Heart right ventricle (tissue), 16 donors: ENCODE measurements around the gene CMIP. TPM values are rescaled to one million over a fixed set of nuclear protein-coding genes. Genes with fewer than 3 reads are reported as not detected.

Source experiments
- ATAC-seq, 8 donors: fragments of 200-7000 bp; cut with Tn5 transposase; one replicate each; pipeline ENCODE4 v1.9.1; 2020; ENCODE audit warnings: mild to moderate bottlenecking in 8 of 8, moderate library complexity in 8 of 8, moderate number of reproducible peaks in 1 of 8
- DNase-seq, 2 donors: peaks; one replicate each; pipeline ENCODE4 v3.0.0-alpha.2; 2020
- H3K27ac ChIP-seq, 10 donors: fragments of 200-600 bp; sonication (generic) in 2 of 10; one replicate each; pipeline versions ENCODE4 v1.5.0 to v1.8.0; 2020 to 2022; ENCODE audit warnings: mild to moderate bottlenecking in 3 of 10
- H3K27me3 ChIP-seq, 7 donors: fragments of 200-600 bp; one replicate each; pipeline ENCODE4 v1.8.0; 2021 to 2022; ENCODE audit warnings: mild to moderate bottlenecking in 2 of 7
- H3K36me3 ChIP-seq, 9 donors: fragments of 200-600 bp; sonication (generic) in 1 of 9; one replicate each; pipeline versions ENCODE4 v1.5.0 to v1.8.0; 2020 to 2022; ENCODE audit warnings: mild to moderate bottlenecking in 2 of 9
- H3K4me1 ChIP-seq, 9 donors: fragments of 200-600 bp; sonication (generic) in 1 of 9; one replicate each; pipeline versions ENCODE4 v1.5.0 to v1.8.0; 2020 to 2022; ENCODE audit warnings: mild to moderate bottlenecking in 4 of 9
- H3K4me3 ChIP-seq, 10 donors: fragments of 200-600 bp; sonication (generic) in 2 of 10; one replicate each; pipeline versions ENCODE4 v1.5.0 to v1.8.0; 2020 to 2022; ENCODE audit warnings: mild to moderate bottlenecking in 7 of 10, moderate library complexity in 2 of 10
- H3K9me3 ChIP-seq, 11 donors: fragments of 200-600 bp in 10 of 11; sonication (generic) in 2 of 11; one replicate each; pipeline versions ENCODE4 v1.5.0 to v1.8.0; 2013 to 2022; ENCODE audit warnings: mild to moderate bottlenecking in 2 of 11, control low read depth in 1 of 11, moderate library complexity in 1 of 11
- WGBS, 2 donors: extraction: QIAGEN DNeasy Blood & Tissue Kit; methylation state at CpG; one replicate each; pipeline ENCODE4 v1.1.7; 2013; ENCODE audit warnings: inconsistent platforms in 1 of 2; 5-methylcytosine and 5-hydroxymethylcytosine counted together
- intact Hi-C, 10 donors: fragments of 100-400 bp; cut with DNase I; formaldehyde crosslinking; loops; one replicate each; pipeline versions ENCODE4 v1.11.1 to v1.14.2; 2022
- polyA plus RNA-seq, 2 donors: library from polyadenylated mRNA; stranded (reverse); fragments of 200-250 nt; gene quantifications; one replicate each; pipeline ENCODE4 v1.2.3, GENCODE V29; 2013
- total RNA-seq, 10 donors: library from RNA; stranded (reverse); fragmentation: NEBNext Ultra II Directional in 3 of 10; extraction: Animal tissue kit (Norgen Biotek cat#: 25700) in 3 of 10; gene quantifications; one replicate each; pipeline versions ENCODE4 v1.2.1 to v1.2.4, GENCODE V29; 2021 to 2023
- TF ChIP-seq, protein P1 (sequence below), 9 donors: fragments of 200-600 bp; sonication (generic) in 2 of 9; IDR thresholded peaks; one replicate each; pipeline versions ENCODE4 v1.5.0 to v1.8.0; 2021 to 2022; ENCODE audit warnings: antibody characterized with exemption in 9 of 9, mild to moderate bottlenecking in 5 of 9, moderate library complexity in 1 of 9
- donor health status: Arrhythmogenic right ventricular cardiomyopathy.
- donor health status: ischemic (EF 13 %, LVEDD 7.1; RV severe dilation, severe dysfunction).
- donor health status: healthy with polysubstance abuse.
- donor health status: DM: no; HTN: yes; CAD: no.
- donor health status: DM: no; HTN: no; CAD: no.
- donor health status: ischemic (EF 25% LVEDD 6.9; RV normal size, moderate dysfunction).
- donor health status: ischemic (EF 25% LVEDD 5.7; RV mildly dilated, moderate dysfunction).
- donor health status: healthy.
- donor health status: DM: yes; HTN: yes; CAD: no.
- donor health status: Ischemic cardiomyopathy.
- donor health status: ischemic (EF 35%, LVEDD 5.7; RV mildly dilated, moderate dysfunction).
- donor health status: nonischemic (EF 11% LVEDD 7.7; RV severe dilation, severe dysfunction).
- donor health status: DM: yes; HTN: yes; CAD: no.
- donor health status: PGD.
- donor health status: ischemic (EF 29% LVEDD 5.4; RV normal size, mild dysfunction).
- donor health status: nonischemic (EF 23%, LVEDD 6.1; RV moderate dilation, normal function).

Gene CMIP
- total and polyA plus RNA-seq, 12 donors = 5.4 to 32.8 (median 13.0) TPM

- Histone ChIP-seq H3K9me3 (no peaks in the 10 kb centered on the region), H3K27me3 (no peaks in the 10 kb centered on the region), H3K36me3 (no peaks in the 10 kb centered on the region), H3K27ac (peak overlapping the region in 8 of 10 donors; percentile 2 to 80 (median 50)), H3K4me1 (peaks cover 16 to 79% (median 56%) of the 10 kb centered on the region in 9 donors), H3K4me3 (no peak overlapping the region)
- 52 to 58% methylated on average over 22 of the region's 22 CpGs for WGBS, 2 donors
- intact Hi-C loops = loop anchor here in 1 of 10 donors (5.0 kb wide), 1 partner anchor 59 kb away; no protein-coding TSS in a partner anchor
- DNase-seq (no peak), ATAC-seq (peak in 7 of 8 donors; percentile 16 to 69 (median 45))
- TF ChIP-seq, protein P1, sequence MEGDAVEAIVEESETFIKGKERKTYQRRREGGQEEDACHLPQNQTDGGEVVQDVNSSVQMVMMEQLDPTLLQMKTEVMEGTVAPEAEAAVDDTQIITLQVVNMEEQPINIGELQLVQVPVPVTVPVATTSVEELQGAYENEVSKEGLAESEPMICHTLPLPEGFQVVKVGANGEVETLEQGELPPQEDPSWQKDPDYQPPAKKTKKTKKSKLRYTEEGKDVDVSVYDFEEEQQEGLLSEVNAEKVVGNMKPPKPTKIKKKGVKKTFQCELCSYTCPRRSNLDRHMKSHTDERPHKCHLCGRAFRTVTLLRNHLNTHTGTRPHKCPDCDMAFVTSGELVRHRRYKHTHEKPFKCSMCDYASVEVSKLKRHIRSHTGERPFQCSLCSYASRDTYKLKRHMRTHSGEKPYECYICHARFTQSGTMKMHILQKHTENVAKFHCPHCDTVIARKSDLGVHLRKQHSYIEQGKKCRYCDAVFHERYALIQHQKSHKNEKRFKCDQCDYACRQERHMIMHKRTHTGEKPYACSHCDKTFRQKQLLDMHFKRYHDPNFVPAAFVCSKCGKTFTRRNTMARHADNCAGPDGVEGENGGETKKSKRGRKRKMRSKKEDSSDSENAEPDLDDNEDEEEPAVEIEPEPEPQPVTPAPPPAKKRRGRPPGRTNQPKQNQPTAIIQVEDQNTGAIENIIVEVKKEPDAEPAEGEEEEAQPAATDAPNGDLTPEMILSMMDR (IDR thresholded peaks at IDR 0.05) = no peak
Observed at GRCh38 chr16:81553080-81553813, 108.6 kb downstream of the CMIP start.

DNA sequence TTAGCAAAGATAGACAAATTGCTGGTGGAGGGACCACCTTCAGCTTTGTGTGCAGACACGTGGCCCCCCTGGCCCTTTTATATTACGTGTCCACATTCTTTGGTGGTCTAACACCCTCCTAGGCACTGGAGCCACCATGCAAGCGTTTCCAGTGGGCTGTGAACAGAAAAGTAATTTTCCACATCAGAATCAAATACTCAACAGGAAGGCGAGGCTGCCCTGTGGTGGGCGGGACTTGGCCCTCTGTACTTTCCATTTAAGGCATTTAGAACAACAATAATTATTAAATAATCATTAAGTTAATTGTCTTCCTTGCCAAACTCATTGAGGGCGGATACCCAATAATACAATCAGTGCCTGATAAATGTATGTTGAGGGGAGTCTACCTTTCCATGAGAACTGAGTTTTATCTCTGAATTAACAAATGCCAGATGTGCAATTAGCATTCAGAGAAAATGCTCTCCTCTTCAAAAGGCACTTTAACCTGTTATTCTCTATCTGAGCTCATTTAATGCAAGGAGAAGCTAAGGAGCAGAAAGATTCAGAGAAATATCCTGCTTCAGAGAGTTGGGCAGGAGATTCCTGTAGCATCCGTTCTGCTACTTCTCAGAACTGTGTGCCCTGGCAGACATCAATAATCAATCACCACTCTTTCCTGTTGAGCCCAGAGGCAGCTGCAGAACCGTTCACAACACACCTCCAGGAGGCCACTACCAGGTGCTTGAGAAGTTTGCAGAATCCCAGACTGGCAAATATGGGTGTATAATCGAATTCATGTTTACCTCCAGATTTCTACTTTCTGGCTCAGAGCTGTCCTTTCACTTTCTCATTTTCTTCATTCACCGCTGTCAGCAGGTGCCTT is 109.4 kb downstream of the CMIP start:
- Histone ChIP-seq H3K4me3 (no peak overlapping the region), H3K4me1 (peaks cover 16 to 77% (median 52%) of the 10 kb centered on the region in 9 donors), H3K36me3 (no peaks in the 10 kb centered on the region), H3K9me3 (no peaks in the 10 kb centered on the region), H3K27me3 (no peaks in the 10 kb centered on the region), H3K27ac (peak overlapping the region in 8 of 10 donors; percentile 7 to 80 (median 58))
- TF ChIP-seq, protein P1 (IDR thresholded peaks at IDR 0.05) = no peak
- ATAC-seq (peak in 1 of 8 donors; percentile 23), DNase-seq (no peak)
- 73 to 80% methylated on average over 10 of the region's 10 CpGs for WGBS, 2 donors
- intact Hi-C loops = loop anchor here in 1 of 10 donors (5.0 kb wide), 1 partner anchor 58 kb away; no protein-coding TSS in a partner anchor

GRCh38 chr16:81554979-81555378 is 110.4 kb downstream of the CMIP start:
- H3K36me3 ChIP-seq = no peaks in the 10 kb centered on the region
- H3K27me3 ChIP-seq = no peaks in the 10 kb centered on the region
- WGBS, 2 donors = 49 to 55% methylated on average over 5 of the region's 5 CpGs
- peak in 3 of 8 donors; percentile 34 to 51 (median 36) for ATAC-seq
- TF ChIP-seq, protein P1 (IDR thresholded peaks at IDR 0.05) = no peak
- H3K4me3 ChIP-seq = no peak overlapping the region
- DNase-seq = no peak
- intact Hi-C loops = loop anchor here in 1 of 10 donors (5.0 kb wide), 1 partner anchor 57 kb away; no protein-coding TSS in a partner anchor
- H3K9me3 ChIP-seq = no peaks in the 10 kb centered on the region
- peak overlapping the region in 6 of 10 donors; percentile 22 to 80 (median 58) for H3K27ac ChIP-seq
- peaks cover 16 to 68% (median 47%) of the 10 kb centered on the region in 9 donors for H3K4me1 ChIP-seq

DNA sequence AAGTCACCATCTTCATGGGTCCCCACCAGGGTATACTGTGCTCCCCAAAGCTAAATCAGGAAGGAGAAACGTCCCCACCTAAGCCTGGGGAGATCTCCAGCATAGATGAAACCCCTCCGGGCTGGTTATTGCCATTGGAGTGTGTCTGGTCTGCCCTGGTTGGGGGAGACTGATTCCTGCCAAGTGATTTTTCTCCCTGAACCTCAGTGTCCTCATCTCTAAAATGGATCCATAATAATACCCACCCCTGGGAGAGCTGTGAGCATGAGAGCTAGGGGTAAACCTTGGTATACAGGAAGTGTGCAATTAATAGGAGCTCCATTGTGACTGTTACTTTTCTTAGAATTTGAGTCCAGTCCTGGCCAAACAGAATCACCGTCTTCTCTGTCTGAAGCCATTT is 111.1 kb downstream of the CMIP start:
- H3K9me3 ChIP-seq = no peaks in the 10 kb centered on the region
- WGBS, 2 donors = 88 to 95% methylated on average over 3 of the region's 3 CpGs
- ATAC-seq (no peak), DNase-seq (no peak)
- H3K27me3 ChIP-seq = no peaks in the 10 kb centered on the region
- H3K27ac ChIP-seq = peak overlapping the region in 2 of 10 donors; percentile 22 to 79
- H3K36me3 ChIP-seq = no peaks in the 10 kb centered on the region
- TF ChIP-seq, protein P1 (IDR thresholded peaks at IDR 0.05) = no peak
- intact Hi-C loops = no loop called here
- no peak overlapping the region for H3K4me3 ChIP-seq
- H3K4me1 ChIP-seq = peaks cover 16 to 61% (median 47%) of the 10 kb centered on the region in 9 donors
